Suprapubic skin (tissue), 4 donors: ENCODE results near the gene KRTAP1-4.
"Not testable (repeated sequence)": the region's sequence is repeated elsewhere in the genome, so short reads cannot be mapped to it uniquely, and the experiment has no call there.

Experiments
- CTCF ChIP-seq, 2 donors: fragments of 200-600 bp in 1 of 2; fragments of 450-650 bp in 1 of 2; sonication (generic) in 1 of 2; IDR thresholded peaks; one replicate each; pipeline ENCODE4 v1.5.1; 2016 to 2019; ENCODE audit warnings: antibody characterized with exemption in 2 of 2, mild to moderate bottlenecking in 1 of 2, moderate library complexity in 1 of 2
- EP300 ChIP-seq: sonication (generic); formaldehyde crosslinking; IDR thresholded peaks from one replicate; pipeline ENCODE4 v1.6.1; 2017; ENCODE audit warnings: antibody characterized with exemption
- POLR2AphosphoS5 ChIP-seq, 3 donors: sonication (generic); formaldehyde crosslinking; IDR thresholded peaks; one replicate each; pipeline ENCODE4 v1.6.1; 2017; ENCODE audit warnings: antibody characterized with exemption in 3 of 3

GRCh38 chr17:41046735-41047465 lies 16.9 kb upstream of the KRTAP1-4 start, which contains the start of gene KRTAP2-1:
- not testable (repeated sequence) for TF ChIP-seq CTCF (IDR thresholded peaks at IDR 0.05); POLR2AphosphoS5 (IDR thresholded peaks at IDR 0.05); EP300
